ENCODE data around the gene RANGAP1. TPM values are rescaled to one million over a fixed set of nuclear protein-coding genes. Genes with fewer than 3 reads are reported as not detected.

RANGAP1 gene
- total RNA-seq, 1 donor from 2014 or later = 43.8 TPM

DNA sequence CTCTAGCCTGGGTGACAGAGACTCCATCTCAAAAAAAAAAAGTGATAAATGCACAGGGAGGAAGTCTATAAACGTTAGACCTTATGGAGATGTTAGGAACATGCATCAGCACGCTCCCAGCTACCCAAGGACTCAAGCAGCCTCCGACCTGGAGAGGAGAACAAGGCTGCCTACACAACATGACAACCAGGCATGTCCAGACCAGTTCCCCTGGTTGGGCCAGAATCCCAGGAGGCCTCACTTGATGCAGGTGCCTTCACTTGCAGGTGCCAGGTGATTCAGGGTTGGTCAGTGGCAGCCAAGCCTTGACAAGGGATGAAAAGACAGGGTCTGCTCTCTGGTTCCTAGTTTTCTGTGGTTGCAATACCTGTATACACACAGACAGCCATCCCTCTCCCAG is 5.9 kb downstream of the RANGAP1 start:
- H3K36me3 ChIP-seq = peaks cover 93% of the 10 kb centered on the region
- peaks cover 6% of the 10 kb centered on the region for H3K4me1 ChIP-seq
- no peaks in the 10 kb centered on the region for H3K27me3 ChIP-seq (ENCODE audit: low read depth)
- no peak overlapping the region for H3K4me3 ChIP-seq
- TF ChIP-seq, protein P1, sequence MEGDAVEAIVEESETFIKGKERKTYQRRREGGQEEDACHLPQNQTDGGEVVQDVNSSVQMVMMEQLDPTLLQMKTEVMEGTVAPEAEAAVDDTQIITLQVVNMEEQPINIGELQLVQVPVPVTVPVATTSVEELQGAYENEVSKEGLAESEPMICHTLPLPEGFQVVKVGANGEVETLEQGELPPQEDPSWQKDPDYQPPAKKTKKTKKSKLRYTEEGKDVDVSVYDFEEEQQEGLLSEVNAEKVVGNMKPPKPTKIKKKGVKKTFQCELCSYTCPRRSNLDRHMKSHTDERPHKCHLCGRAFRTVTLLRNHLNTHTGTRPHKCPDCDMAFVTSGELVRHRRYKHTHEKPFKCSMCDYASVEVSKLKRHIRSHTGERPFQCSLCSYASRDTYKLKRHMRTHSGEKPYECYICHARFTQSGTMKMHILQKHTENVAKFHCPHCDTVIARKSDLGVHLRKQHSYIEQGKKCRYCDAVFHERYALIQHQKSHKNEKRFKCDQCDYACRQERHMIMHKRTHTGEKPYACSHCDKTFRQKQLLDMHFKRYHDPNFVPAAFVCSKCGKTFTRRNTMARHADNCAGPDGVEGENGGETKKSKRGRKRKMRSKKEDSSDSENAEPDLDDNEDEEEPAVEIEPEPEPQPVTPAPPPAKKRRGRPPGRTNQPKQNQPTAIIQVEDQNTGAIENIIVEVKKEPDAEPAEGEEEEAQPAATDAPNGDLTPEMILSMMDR (IDR thresholded peaks at IDR 0.05) = no peak
- intact Hi-C loops (cut with DNase I) = no loop called here
- no peak for DNase-seq
- H3K27ac ChIP-seq = no peak overlapping the region
- no peak for ATAC-seq
- H3K9me3 ChIP-seq = no peaks in the 10 kb centered on the region

DNA sequence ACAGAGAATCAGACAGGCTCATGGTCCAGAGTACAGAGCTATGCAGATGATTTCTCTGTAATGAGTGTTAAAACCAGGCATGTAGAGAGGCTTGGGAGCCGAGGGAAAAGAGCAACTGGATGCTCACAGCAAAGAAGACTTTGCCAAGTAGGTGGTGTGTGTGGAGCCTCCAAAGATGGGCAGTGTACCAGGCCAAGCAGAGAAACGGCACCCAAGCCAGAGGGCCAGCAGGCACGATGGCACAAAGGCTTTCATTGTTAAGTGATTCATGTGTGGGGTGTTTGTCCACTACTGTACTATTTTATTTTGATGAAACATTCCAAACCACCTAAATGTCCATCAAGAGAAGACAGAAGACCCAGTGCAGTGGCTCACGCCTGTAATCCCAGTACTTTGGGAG is 11.1 kb downstream of the RANGAP1 start:
- no peaks in the 10 kb centered on the region for H3K27me3 ChIP-seq (ENCODE audit: low read depth)
- TF ChIP-seq, protein P1 (IDR thresholded peaks at IDR 0.05) = no peak
- ATAC-seq = no peak
- H3K27ac ChIP-seq = no peak overlapping the region
- DNase-seq = no peak
- H3K36me3 ChIP-seq = peaks cover 99% of the 10 kb centered on the region
- no peak overlapping the region for H3K4me3 ChIP-seq
- no peaks in the 10 kb centered on the region for H3K9me3 ChIP-seq
- H3K4me1 ChIP-seq = no peaks in the 10 kb centered on the region
- intact Hi-C loops (cut with DNase I) = no loop called here

DNA sequence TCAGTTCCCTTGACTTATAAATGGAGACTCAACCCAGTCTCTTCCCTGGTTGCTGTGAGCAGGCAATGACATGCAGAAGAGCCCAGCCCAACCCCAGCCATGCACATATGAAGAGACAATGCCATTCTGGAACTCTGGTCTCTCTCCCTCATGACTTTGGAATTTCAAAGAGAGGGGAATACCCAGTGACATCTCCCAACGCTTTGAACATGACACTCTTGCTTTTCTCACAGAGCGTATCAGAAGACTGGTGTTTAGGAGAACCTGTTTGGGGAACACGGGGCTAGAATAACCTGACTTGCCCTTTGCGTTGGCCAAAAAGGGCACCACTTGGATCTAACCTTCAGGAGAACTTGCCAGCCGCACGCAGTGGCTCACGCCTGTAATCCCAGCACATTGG is 12.9 kb downstream of the RANGAP1 start:
- Histone ChIP-seq H3K9me3 (no peaks in the 10 kb centered on the region), H3K27ac (no peak overlapping the region), H3K27me3 (ENCODE audit: low read depth) (no peaks in the 10 kb centered on the region), H3K36me3 (peaks cover 99% of the 10 kb centered on the region), H3K4me3 (no peak overlapping the region), H3K4me1 (no peaks in the 10 kb centered on the region)
- intact Hi-C loops (cut with DNase I) = no loop called here
- no peak for DNase-seq
- TF ChIP-seq, protein P1 (IDR thresholded peaks at IDR 0.05) = no peak
- no peak for ATAC-seq

DNA sequence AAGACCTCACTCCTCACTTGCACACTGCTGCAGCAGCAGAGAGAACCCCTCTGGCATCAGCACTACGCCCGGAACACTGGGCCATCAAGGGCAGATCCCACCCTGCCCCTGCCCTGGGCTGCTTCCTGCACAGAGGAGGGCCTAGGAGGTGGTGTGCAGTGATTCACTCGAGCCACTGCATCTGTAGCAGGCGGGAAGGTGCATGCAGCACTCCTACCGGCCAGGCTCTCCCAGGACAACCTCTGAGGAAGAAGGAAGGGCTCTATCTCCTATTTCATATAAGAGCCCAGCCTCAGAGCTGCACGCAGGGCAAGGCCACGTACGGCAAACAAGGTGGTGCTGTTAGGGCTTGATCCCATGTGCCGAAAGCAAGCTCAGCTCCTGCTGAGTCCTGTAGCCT is 14.2 kb downstream of the RANGAP1 start:
- H3K4me3 ChIP-seq = no peak overlapping the region
- ATAC-seq (peak in 1 of 2 donors; percentile 16), DNase-seq (no peak)
- no peaks in the 10 kb centered on the region for H3K27me3 ChIP-seq (ENCODE audit: low read depth)
- TF ChIP-seq, protein P1 (IDR thresholded peaks at IDR 0.05) = no peak
- intact Hi-C loops (cut with DNase I) = no loop called here
- no peak overlapping the region for H3K27ac ChIP-seq
- peaks cover 100% of the 10 kb centered on the region for H3K36me3 ChIP-seq
- H3K9me3 ChIP-seq = no peaks in the 10 kb centered on the region
- H3K4me1 ChIP-seq = no peaks in the 10 kb centered on the region

DNA sequence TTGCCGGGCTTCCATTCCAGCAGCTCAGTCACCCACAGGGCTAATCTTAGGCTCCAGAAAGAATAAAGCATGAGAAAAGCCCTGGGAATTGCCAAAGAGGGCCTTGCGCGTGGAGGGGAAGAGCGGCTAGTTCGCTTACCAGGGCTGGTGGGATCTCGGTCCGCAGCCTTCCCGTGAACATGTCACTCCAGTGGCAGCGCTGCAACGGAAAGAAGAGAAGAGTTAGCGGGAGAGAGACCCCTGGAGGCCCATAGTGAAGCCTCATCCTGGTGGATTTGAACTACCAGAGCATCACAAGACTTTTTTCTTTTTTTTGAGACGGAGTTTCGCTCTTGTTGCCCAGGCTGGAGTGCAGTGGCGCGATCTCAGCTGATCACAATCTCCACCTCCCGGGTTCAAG is 18.0 kb downstream of the RANGAP1 start:
- no peak for ATAC-seq
- intact Hi-C loops (cut with DNase I) = no loop called here
- Histone ChIP-seq H3K27ac (no peak overlapping the region), H3K4me3 (no peak overlapping the region), H3K27me3 (ENCODE audit: low read depth) (no peaks in the 10 kb centered on the region), H3K4me1 (no peaks in the 10 kb centered on the region), H3K36me3 (peaks cover 97% of the 10 kb centered on the region), H3K9me3 (no peaks in the 10 kb centered on the region)
- TF ChIP-seq, protein P1 (IDR thresholded peaks at IDR 0.05) = no peak
- DNase-seq = no peak

DNA sequence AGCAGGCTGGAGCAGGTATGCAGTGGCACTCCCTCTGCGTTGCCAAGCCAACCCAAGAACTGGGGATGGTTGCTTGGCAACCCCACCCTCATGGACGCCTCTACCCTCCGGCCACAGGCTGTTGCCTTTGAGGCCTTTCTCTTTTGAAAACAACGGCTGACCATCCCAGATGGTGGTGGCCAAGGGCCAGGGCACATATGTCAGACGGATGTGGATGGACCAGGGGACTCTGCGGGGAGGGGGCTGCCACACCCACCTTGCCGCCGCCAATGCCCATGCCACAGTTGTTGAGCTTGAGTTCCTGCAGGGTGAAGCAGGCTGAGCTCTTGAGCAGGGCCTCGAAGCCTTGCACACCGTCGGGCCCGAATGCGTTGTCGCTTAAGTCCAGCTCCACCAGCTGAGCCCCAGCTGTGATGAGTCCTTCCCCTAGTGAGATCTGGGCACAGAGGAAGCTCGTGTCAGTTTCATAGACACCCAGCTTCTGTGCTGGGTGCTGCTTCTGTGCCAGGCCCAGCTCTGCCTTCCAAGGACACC is 21.5 kb downstream of the RANGAP1 start:
- Histone ChIP-seq H3K4me1 (no peaks in the 10 kb centered on the region), H3K27ac (no peak overlapping the region), H3K9me3 (no peaks in the 10 kb centered on the region), H3K27me3 (ENCODE audit: low read depth) (no peaks in the 10 kb centered on the region), H3K4me3 (no peak overlapping the region), H3K36me3 (peaks cover 97% of the 10 kb centered on the region)
- intact Hi-C loops (cut with DNase I) = no loop called here
- TF ChIP-seq, protein P1 (IDR thresholded peaks at IDR 0.05) = no peak
- no peak for DNase-seq
- ATAC-seq = no peak

Measured in lower lobe of right lung (tissue), 2 donors.